Heart left ventricle (tissue), 16 donors: ENCODE results near the gene ZBTB39. TPM values are rescaled to one million over a fixed set of nuclear protein-coding genes. Genes with fewer than 3 reads are reported as not detected.
A peak's percentile ranks its signal among the peaks of the same experiment; 100 is the strongest.

ENCODE experiments used
- ATAC-seq, 4 donors: fragments of 200-7000 bp; cut with Tn5 transposase; one replicate each; pipeline ENCODE4 v1.9.1; 2020 to 2022; ENCODE audit warnings: moderate library complexity in 4 of 4, mild to moderate bottlenecking in 3 of 4, moderate number of reproducible peaks in 1 of 4
- DNase-seq, 5 donors: peaks; one replicate each; pipeline ENCODE4 v3.0.0-alpha.2; 2020
- H3K27ac ChIP-seq, 12 donors: fragments of 200-600 bp; sonication (generic) in 4 of 12; one replicate each; pipeline versions ENCODE4 v1.5.0 to v1.8.0; 2016 to 2022; ENCODE audit warnings: mild to moderate bottlenecking in 2 of 12
- H3K27me3 ChIP-seq, 9 donors: fragments of 200-600 bp; sonication (generic) in 2 of 9; one replicate each; pipeline versions ENCODE4 v1.5.1 to v1.8.0; 2016 to 2022; ENCODE audit warnings: mild to moderate bottlenecking in 3 of 9
- H3K36me3 ChIP-seq, 9 donors: fragments of 200-600 bp; sonication (generic) in 2 of 9; one replicate each; pipeline versions ENCODE4 v1.5.0 to v1.8.0; 2018 to 2022; ENCODE audit warnings: mild to moderate bottlenecking in 2 of 9
- H3K4me1 ChIP-seq, 12 donors: fragments of 200-600 bp; sonication (generic) in 4 of 12; one replicate each; pipeline versions ENCODE4 v1.5.0 to v1.8.0; 2016 to 2022; ENCODE audit warnings: mild to moderate bottlenecking in 3 of 12
- H3K4me3 ChIP-seq, 12 donors: fragments of 200-600 bp; sonication (generic) in 4 of 12; one replicate each; pipeline versions ENCODE4 v1.5.0 to v1.8.0; 2017 to 2022; ENCODE audit warnings: mild to moderate bottlenecking in 9 of 12, moderate library complexity in 4 of 12
- H3K9me3 ChIP-seq, 12 donors: fragments of 200-600 bp; sonication (generic) in 4 of 12; one replicate each; pipeline versions ENCODE4 v1.5.0 to v1.8.0; 2016 to 2022; ENCODE audit warnings: mild to moderate bottlenecking in 1 of 12
- CTCF ChIP-seq, 12 donors: fragments of 200-600 bp; sonication (generic) in 4 of 12; IDR thresholded peaks; one replicate each; pipeline versions ENCODE4 v1.5.0 to v1.8.0; 2018 to 2022; ENCODE audit warnings: antibody characterized with exemption in 12 of 12, mild to moderate bottlenecking in 5 of 12
- POLR2A ChIP-seq, 2 donors: fragments of 450-650 bp; IDR thresholded peaks; one replicate each; pipeline ENCODE4 v1.6.1; 2017; ENCODE audit warnings: antibody characterized with exemption in 2 of 2, mild to moderate bottlenecking in 2 of 2, moderate library complexity in 2 of 2
- WGBS, 4 donors: extraction: QIAGEN DNeasy Blood & Tissue Kit in 2 of 4; methylation state at CpG; one replicate each; pipeline versions ENCODE4 v1.1.5 to v1.1.7; 2013 to 2018; 5-methylcytosine and 5-hydroxymethylcytosine counted together
- intact Hi-C, 10 donors: fragments of 100-400 bp; cut with DNase I; formaldehyde crosslinking; loops; one replicate each; pipeline versions ENCODE4 v1.11.1 to v1.14.2; 2022
- polyA plus RNA-seq, 2 donors: library from polyadenylated mRNA; stranded (reverse); fragments of 200-250 nt; gene quantifications; one replicate each; pipeline ENCODE4 v1.2.3, GENCODE V29; 2013
- total RNA-seq, 9 donors: library from RNA; depleted of rRNA in 2 of 9; stranded (reverse); fragments of >200 nt in 2 of 9; fragmentation: NEBNext Ultra II Directional in 3 of 9; extraction: Animal tissue kit (Norgen Biotek cat#: 25700) in 3 of 9; gene quantifications; one replicate each; pipeline versions ENCODE4 v1.1.0 to v1.2.4, GENCODE V29; 2016 to 2023
- donor health status: ischemic (EF 13 %, LVEDD 7.1; RV severe dilation, severe dysfunction).
- donor health status: healthy with polysubstance abuse.
- donor health status: DM: no; HTN: yes; CAD: no.
- donor health status: DM: no; HTN: no; CAD: no.
- donor health status: ischemic (EF 25% LVEDD 6.9; RV normal size, moderate dysfunction).
- donor health status: ischemic (EF 25% LVEDD 5.7; RV mildly dilated, moderate dysfunction).
- donor health status: healthy.
- donor health status: DM: yes; HTN: yes; CAD: no.
- donor health status: ischemic (EF 35%, LVEDD 5.7; RV mildly dilated, moderate dysfunction).
- donor health status: nonischemic (EF 11% LVEDD 7.7; RV severe dilation, severe dysfunction).
- donor health status: DM: yes; HTN: yes; CAD: no.
- donor health status: PGD.
- donor health status: ischemic (EF 29% LVEDD 5.4; RV normal size, mild dysfunction).
- donor health status: nonischemic (EF 23%, LVEDD 6.1; RV moderate dilation, normal function).

The ZBTB39 gene
- total and polyA plus RNA-seq, 11 donors, result 1.5 to 4.5 (median 3.3) TPM

DNA sequence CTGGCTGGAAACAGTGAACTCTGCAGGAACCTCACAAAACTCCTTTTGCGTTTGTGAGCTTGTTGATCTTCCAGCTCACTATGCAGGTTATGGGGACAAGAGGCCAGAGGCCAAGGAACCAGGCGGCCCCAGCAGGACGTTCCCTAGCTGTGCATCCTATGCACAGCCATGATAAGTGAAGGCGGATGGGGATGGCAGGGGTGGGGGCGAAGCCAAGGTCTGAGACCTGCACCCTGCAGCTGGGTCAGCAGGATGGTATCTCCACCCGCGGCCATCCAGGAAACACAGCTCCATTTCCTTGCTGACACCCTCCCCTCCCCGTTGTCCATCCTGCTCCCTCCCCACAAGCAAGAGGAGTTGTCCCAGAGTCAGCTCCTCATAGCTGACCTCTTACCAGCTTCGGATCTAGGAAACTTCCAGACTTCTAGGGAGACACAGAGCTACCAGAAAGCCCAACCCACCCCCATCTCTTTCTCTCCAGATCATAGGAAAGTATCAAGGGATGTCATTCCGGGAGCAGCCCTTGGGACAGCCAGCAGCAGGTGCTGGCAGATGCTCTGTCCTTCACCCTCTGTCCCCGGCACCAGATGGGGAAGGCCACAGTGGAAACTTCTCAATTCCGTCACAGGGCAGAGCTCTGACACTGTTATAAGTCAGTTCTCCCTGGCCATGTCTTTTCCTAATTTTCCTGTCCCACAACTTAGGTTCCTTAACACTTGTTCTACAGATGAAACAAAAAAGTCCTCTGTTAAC is 9.4 kb downstream of the ZBTB39 start:
- TF ChIP-seq POLR2A (IDR thresholded peaks at IDR 0.05) (no peak), CTCF (IDR thresholded peaks at IDR 0.05) (no peak)
- whole genome bisulfite sequencing, 4 donors, result 65 to 68% (median 67%) methylated on average over 12 of the region's 12 CpGs
- Histone ChIP-seq H3K4me1 (peaks cover 0 to 32% (median 9%) of the 10 kb centered on the region in 12 donors), H3K9me3 (no peaks in the 10 kb centered on the region), H3K4me3 (no peak overlapping the region), H3K27me3 (no peaks in the 10 kb centered on the region), H3K27ac (no peak overlapping the region), H3K36me3 (peaks cover 0 to 43% (median 24%) of the 10 kb centered on the region in 9 donors)
- ATAC-seq (peak in 2 of 4 donors; percentile 21 to 31), DNase-seq (no peak)
- intact Hi-C loops, result no loop called here

- H3K36me3 ChIP-seq, result peaks cover 0 to 34% (median 18%) of the 10 kb centered on the region in 9 donors
- DNase-seq (peak in 1 of 5 donors; percentile 10), ATAC-seq (no peak)
- H3K27me3 ChIP-seq, result no peaks in the 10 kb centered on the region
- TF ChIP-seq POLR2A (IDR thresholded peaks at IDR 0.05), result no peak
- TF ChIP-seq CTCF (IDR thresholded peaks at IDR 0.05), result no peak
- 92 to 98% (median 95%) methylated on average over 8 to 11 of the region's 11 CpGs for WGBS, 4 donors
- peaks cover 0 to 33% (median 9%) of the 10 kb centered on the region in 12 donors for H3K4me1 ChIP-seq
- intact Hi-C loops, result no loop called here
- H3K27ac ChIP-seq, result no peak overlapping the region
- H3K4me3 ChIP-seq, result no peak overlapping the region
- H3K9me3 ChIP-seq, result no peaks in the 10 kb centered on the region
These were observed 10.3 kb downstream of the ZBTB39 start for GRCh38 chr12:56995930-56996496.

- Histone ChIP-seq H3K36me3 (peaks cover 0 to 27% (median 11%) of the 10 kb centered on the region in 9 donors), H3K4me3 (no peak overlapping the region), H3K27ac (no peak overlapping the region), H3K4me1 (peaks cover 0 to 39% (median 13%) of the 10 kb centered on the region in 12 donors), H3K27me3 (no peaks in the 10 kb centered on the region), H3K9me3 (no peaks in the 10 kb centered on the region)
- intact Hi-C loops, result no loop called here
- WGBS, 4 donors, result 94 to 95% (median 95%) methylated on average over 23 to 26 of the region's 26 CpGs
- TF ChIP-seq CTCF (IDR thresholded peaks at IDR 0.05) (no peak), POLR2A (IDR thresholded peaks at IDR 0.05) (no peak)
- DNase-seq, result no peak
- no peak for ATAC-seq
These were observed 11.0 kb downstream of the ZBTB39 start for GRCh38 chr12:56995201-56995929.

GRCh38 chr12:56994231-56994746 is 12.1 kb downstream of the ZBTB39 start:
- Histone ChIP-seq H3K27me3 (no peaks in the 10 kb centered on the region), H3K4me3 (no peak overlapping the region), H3K36me3 (peaks cover 0 to 17% (median 6%) of the 10 kb centered on the region in 9 donors), H3K27ac (no peak overlapping the region), H3K4me1 (peaks cover 0 to 40% (median 13%) of the 10 kb centered on the region in 12 donors), H3K9me3 (no peaks in the 10 kb centered on the region)
- WGBS, 4 donors, result 72 to 80% (median 77%) methylated on average over 10 of the region's 10 CpGs
- DNase-seq, result no peak
- TF ChIP-seq CTCF (IDR thresholded peaks at IDR 0.05), result no peak
- no peak for TF ChIP-seq POLR2A (IDR thresholded peaks at IDR 0.05)
- intact Hi-C loops, result no loop called here
- ATAC-seq, result no peak
